BLaER1 (cell line): Measurements from ENCODE around the gene DNASE1L3.

Source experiments
- H3K27ac ChIP-seq: shearing (Covaris generic); formaldehyde crosslinking; 2 replicates; pipeline ENCODE4 v1.8.1; 2022
- H3K27me3 ChIP-seq: shearing (Covaris generic); formaldehyde crosslinking; 2 replicates; pipeline ENCODE4 v1.8.1; 2022
- H3K36me3 ChIP-seq: shearing (Covaris generic); formaldehyde crosslinking; 2 replicates; pipeline ENCODE4 v1.8.1; 2022
- H3K4me1 ChIP-seq: shearing (Covaris generic); formaldehyde crosslinking; 2 replicates; pipeline ENCODE4 v1.8.1; 2022
- H3K4me2 ChIP-seq: shearing (Covaris generic); formaldehyde crosslinking; 2 replicates; pipeline ENCODE4 v1.8.1; 2022
- H3K4me3 ChIP-seq: shearing (Covaris generic); formaldehyde crosslinking; 2 replicates; pipeline ENCODE4 v1.8.1; 2022
- H3K9ac ChIP-seq: shearing (Covaris generic); formaldehyde crosslinking; 2 replicates; pipeline ENCODE4 v1.8.1; 2022
- H3K9me3 ChIP-seq: shearing (Covaris generic); formaldehyde crosslinking; 2 replicates; pipeline ENCODE4 v1.8.1; 2022
- H4K20me1 ChIP-seq: shearing (Covaris generic); formaldehyde crosslinking; 2 replicates; pipeline ENCODE4 v1.8.1; 2022
- Cebpa-rat ChIP-seq: shearing (Covaris generic); IDR thresholded peaks from 2 replicates; pipeline ENCODE4 v1.8.1; 2022

The DNASE1L3 gene

GRCh38 chr3:58210761-58211460 lies at the start of gene DNASE1L3:
Gene DNASE1L3 (minus strand): TSS chr3:58210972. CDS start chr3:58210906, 66 bp downstream.
- Histone ChIP-seq H3K4me2 (no peak within 1 kb of the TSS), H3K9me3 (no peaks in the 10 kb centered on the region), H4K20me1 (no peaks in the 10 kb centered on the region), H3K4me3 (no peak within 1 kb of the TSS), H3K36me3 (no peaks in the 10 kb centered on the region), H3K27ac (no peak within 1 kb of the TSS), H3K4me1 (peaks cover 20% of the 10 kb centered on the region), H3K9ac (no peak within 1 kb of the TSS), H3K27me3 (no peaks in the 10 kb centered on the region)
- TF ChIP-seq Cebpa-rat, result no peak

GRCh38 chr3:58260261-58260731 lies 49.5 kb upstream of the DNASE1L3 start:
- H3K27me3 ChIP-seq, result no peaks in the 10 kb centered on the region
- no peak overlapping the region for H3K4me3 ChIP-seq
- no peak overlapping the region for H3K4me2 ChIP-seq
- no peak overlapping the region for H3K9ac ChIP-seq
- TF ChIP-seq Cebpa-rat, result no peak
- peaks cover 30% of the 10 kb centered on the region for H3K36me3 ChIP-seq
- no peaks in the 10 kb centered on the region for H3K9me3 ChIP-seq
- H3K27ac ChIP-seq, result no peak overlapping the region
- H3K4me1 ChIP-seq, result no peaks in the 10 kb centered on the region
- H4K20me1 ChIP-seq, result no peaks in the 10 kb centered on the region

- no peaks in the 10 kb centered on the region for H3K4me1 ChIP-seq
- H3K4me3 ChIP-seq, result no peak overlapping the region
- no peak for TF ChIP-seq Cebpa-rat
- H3K27ac ChIP-seq, result no peak overlapping the region
- no peak overlapping the region for H3K4me2 ChIP-seq
- no peaks in the 10 kb centered on the region for H3K27me3 ChIP-seq
- H4K20me1 ChIP-seq, result no peaks in the 10 kb centered on the region
- H3K36me3 ChIP-seq, result peaks cover 30% of the 10 kb centered on the region
- no peak overlapping the region for H3K9ac ChIP-seq
- no peaks in the 10 kb centered on the region for H3K9me3 ChIP-seq
Measured at GRCh38 chr3:58258392-58259055, 47.8 kb upstream of the DNASE1L3 start.

- Histone ChIP-seq H3K9ac (no peak overlapping the region), H3K9me3 (no peaks in the 10 kb centered on the region), H3K4me3 (no peak overlapping the region), H3K4me1 (no peaks in the 10 kb centered on the region), H3K27ac (no peak overlapping the region), H4K20me1 (no peaks in the 10 kb centered on the region), H3K27me3 (no peaks in the 10 kb centered on the region), H3K36me3 (peaks cover 30% of the 10 kb centered on the region), H3K4me2 (no peak overlapping the region)
- no peak for TF ChIP-seq Cebpa-rat
Measured at GRCh38 chr3:58256511-58256910, 45.7 kb upstream of the DNASE1L3 start.

GRCh38 chr3:58256061-58256460 lies 45.3 kb upstream of the DNASE1L3 start:
- H3K9ac ChIP-seq, result no peak overlapping the region
- no peak for TF ChIP-seq Cebpa-rat
- no peaks in the 10 kb centered on the region for H3K9me3 ChIP-seq
- no peak overlapping the region for H3K4me3 ChIP-seq
- no peaks in the 10 kb centered on the region for H3K27me3 ChIP-seq
- no peaks in the 10 kb centered on the region for H3K4me1 ChIP-seq
- H3K4me2 ChIP-seq, result no peak overlapping the region
- no peaks in the 10 kb centered on the region for H4K20me1 ChIP-seq
- peaks cover 30% of the 10 kb centered on the region for H3K36me3 ChIP-seq
- H3K27ac ChIP-seq, result no peak overlapping the region

GRCh38 chr3:58254144-58254543 lies 43.4 kb upstream of the DNASE1L3 start:
- no peak for TF ChIP-seq Cebpa-rat
- Histone ChIP-seq H3K4me2 (no peak overlapping the region), H3K9ac (no peak overlapping the region), H3K9me3 (no peaks in the 10 kb centered on the region), H3K27me3 (no peaks in the 10 kb centered on the region), H3K36me3 (peaks cover 22% of the 10 kb centered on the region), H3K4me3 (no peak overlapping the region), H3K4me1 (peaks cover 5% of the 10 kb centered on the region), H3K27ac (no peak overlapping the region), H4K20me1 (no peaks in the 10 kb centered on the region)

GRCh38 chr3:58251631-58252035 lies 40.9 kb upstream of the DNASE1L3 start:
- peaks cover 3% of the 10 kb centered on the region; the same call in 1 of the 2 replicates for H3K36me3 ChIP-seq
- H3K4me3 ChIP-seq, result no peak overlapping the region
- peaks cover 7% of the 10 kb centered on the region for H3K4me1 ChIP-seq
- H3K27me3 ChIP-seq, result no peaks in the 10 kb centered on the region
- no peak overlapping the region for H3K4me2 ChIP-seq
- H3K9me3 ChIP-seq, result no peaks in the 10 kb centered on the region
- 0 out of 2 replicates have a peak, but pooled peaks cover 6% of the 10 kb centered on the region for H4K20me1 ChIP-seq
- H3K9ac ChIP-seq, result no peak overlapping the region
- H3K27ac ChIP-seq, result no peak overlapping the region
- no peak for TF ChIP-seq Cebpa-rat

GRCh38 chr3:58250093-58250707 lies 39.4 kb upstream of the DNASE1L3 start:
- H3K9me3 ChIP-seq, result no peaks in the 10 kb centered on the region
- H3K4me3 ChIP-seq, result no peak overlapping the region
- no peak for TF ChIP-seq Cebpa-rat
- no peak overlapping the region for H3K4me2 ChIP-seq
- no peak overlapping the region for H3K9ac ChIP-seq
- H3K4me1 ChIP-seq, result peaks cover 7% of the 10 kb centered on the region
- H3K36me3 ChIP-seq, result no peaks in the 10 kb centered on the region
- 0 out of 2 replicates have a peak, but pooled peaks cover 15% of the 10 kb centered on the region for H4K20me1 ChIP-seq
- H3K27ac ChIP-seq, result no peak overlapping the region
- H3K27me3 ChIP-seq, result no peaks in the 10 kb centered on the region

- Histone ChIP-seq H3K4me2 (no peak overlapping the region), H3K9me3 (no peaks in the 10 kb centered on the region), H3K27ac (no peak overlapping the region; the same call in 1 of the 2 replicates), H3K4me3 (no peak overlapping the region), H3K27me3 (no peaks in the 10 kb centered on the region), H3K36me3 (no peaks in the 10 kb centered on the region), H4K20me1 (peaks cover 15% of the 10 kb centered on the region; the same call in 1 of the 2 replicates), H3K4me1 (peaks cover 7% of the 10 kb centered on the region), H3K9ac (no peak overlapping the region)
- TF ChIP-seq Cebpa-rat, result no peak
Measured at GRCh38 chr3:58249358-58250092, 38.8 kb upstream of the DNASE1L3 start.
